HEK293T (cell line): ENCODE measurements around the gene RAB31.

Experiments used
- ARNT ChIP-seq: fragments of 450-650 bp; IDR thresholded peaks from 2 replicates; pipeline ENCODE4 v1.6.1; 2017; ENCODE audit warnings: mild to moderate bottlenecking
- BHLHE40 ChIP-seq: fragments of 450-650 bp; IDR thresholded peaks from 2 replicates; pipeline ENCODE4 v1.6.1; 2016; ENCODE audit warnings: mild to moderate bottlenecking, moderate library complexity, borderline replicate concordance
- ELF4 ChIP-seq: fragments of 450-650 bp; IDR thresholded peaks from 2 replicates; pipeline ENCODE4 v1.6.1; 2017; ENCODE audit warnings: antibody characterized with exemption
- FOXA1 ChIP-seq: fragments of 450-650 bp; IDR thresholded peaks from 2 replicates; pipeline ENCODE4 v1.6.1; 2016; ENCODE audit warnings: mild to moderate bottlenecking
- FOXK2 ChIP-seq: fragments of 450-650 bp; IDR thresholded peaks from 2 replicates; pipeline ENCODE4 v1.6.1; 2016; ENCODE audit warnings: mild to moderate bottlenecking
- FOXM1 ChIP-seq: fragments of 450-650 bp; IDR thresholded peaks from 2 replicates; pipeline ENCODE4 v1.6.1; 2017; ENCODE audit warnings: mild to moderate bottlenecking, borderline replicate concordance
- HDGF ChIP-seq: fragments of 450-650 bp; IDR thresholded peaks from 2 replicates; pipeline ENCODE4 v1.6.1; 2017; ENCODE audit warnings: antibody characterized with exemption, borderline replicate concordance
- L3MBTL2 ChIP-seq: fragments of 450-650 bp; conservative IDR thresholded peaks from 2 replicates; pipeline ENCODE4 v1.6.1; 2016; ENCODE audit warnings: mild to moderate bottlenecking
- LEF1 ChIP-seq: fragments of 450-650 bp; IDR thresholded peaks from 2 replicates; pipeline ENCODE4 v1.6.1; 2017; ENCODE audit warnings: mild to moderate bottlenecking, borderline replicate concordance
- NFRKB ChIP-seq: fragments of 450-650 bp; IDR thresholded peaks from 2 replicates; pipeline ENCODE4 v1.6.1; 2016; ENCODE audit warnings: mild to moderate bottlenecking, moderate library complexity
- SUZ12 ChIP-seq: fragments of 450-650 bp; IDR thresholded peaks from 2 replicates; pipeline ENCODE4 v1.6.1; 2016; ENCODE audit warnings: mild to moderate bottlenecking
- TARDBP ChIP-seq: fragments of 450-650 bp; IDR thresholded peaks from 2 replicates; pipeline ENCODE4 v1.6.1; 2016
- ZNF384 ChIP-seq: fragments of 450-650 bp; IDR thresholded peaks from 2 replicates; pipeline ENCODE4 v1.6.1; 2016

- TF ChIP-seq ARNT (no peak), ZNF384 (no peak), FOXK2 (no peak), L3MBTL2 (no peak), HDGF (no peak), ELF4 (no peak), TARDBP (no peak), FOXM1 (no peak), FOXA1 (no peak), LEF1 (no peak), SUZ12 (no peak), BHLHE40 (no peak), NFRKB (no peak)
These were observed 31.4 kb downstream of the RAB31 start for GRCh38 chr18:9739516-9739915.
